Trophoblast cell (in vitro differentiated cells and primary cell): Measurements from ENCODE around the gene INO80.

Experiments
- DNase-seq, 2 donors: peaks; one replicate each; pipeline ENCODE4 v3.0.0-alpha.2; 2016
- H2AFZ ChIP-seq: 2 replicates; pipeline ENCODE4 v1.6.1; 2013; ENCODE audit warnings: low read length, moderate library complexity, mild to moderate bottlenecking; ENCODE audit not compliant: insufficient read depth, poor library complexity
- H2AK5ac ChIP-seq: 2 replicates; pipeline ENCODE4 v1.6.1; 2013; ENCODE audit warnings: mild to moderate bottlenecking, low read length
- H2BK120ac ChIP-seq: 2 replicates; pipeline ENCODE4 v1.6.1; 2013; ENCODE audit warnings: low read length, mild to moderate bottlenecking, moderate library complexity; ENCODE audit not compliant: insufficient read depth, poor library complexity
- H2BK12ac ChIP-seq: 2 replicates; pipeline ENCODE4 v1.6.1; 2013; ENCODE audit warnings: mild to moderate bottlenecking, low read length, moderate library complexity
- H2BK5ac ChIP-seq: 2 replicates; pipeline ENCODE4 v1.6.1; 2013; ENCODE audit warnings: low read length, low read depth, moderate library complexity, mild to moderate bottlenecking; ENCODE audit not compliant: poor library complexity
- H3K14ac ChIP-seq: 2 replicates; pipeline ENCODE4 v1.6.1; 2013; ENCODE audit warnings: mild to moderate bottlenecking, low read length
- H3K18ac ChIP-seq: 2 replicates; pipeline ENCODE4 v1.6.1; 2013; ENCODE audit warnings: mild to moderate bottlenecking, low read length
- H3K23ac ChIP-seq: 2 replicates; pipeline ENCODE4 v1.6.1; 2013; ENCODE audit warnings: low read length
- H3K27ac ChIP-seq: 2 replicates; pipeline ENCODE4 v1.5.1; 2013; ENCODE audit warnings: low read depth, mild to moderate bottlenecking, inconsistent platforms, low read length, moderate library complexity
- H3K27me3 ChIP-seq: 2 replicates; pipeline ENCODE4 v1.6.1; 2013; ENCODE audit warnings: inconsistent platforms, mild to moderate bottlenecking, low read length, moderate library complexity; ENCODE audit not compliant: insufficient read depth
- H3K36me3 ChIP-seq, 2 experiments: 1 replicate in 1 of 2; 2 replicates in 1 of 2; pipeline ENCODE4 v1.6.1; 2013; ENCODE audit warnings: low read length in 2 of 2, mild to moderate bottlenecking in 2 of 2, moderate library complexity in 1 of 2; ENCODE audit not compliant: insufficient read depth in 2 of 2, control insufficient read depth in 1 of 2
- H3K4ac ChIP-seq: 2 replicates; pipeline ENCODE4 v1.6.1; 2013; ENCODE audit warnings: low read depth, mild to moderate bottlenecking, low read length, moderate library complexity
- H3K4me1 ChIP-seq, 2 experiments: 1 replicate in 1 of 2; 2 replicates in 1 of 2; pipeline ENCODE4 v1.6.1; 2013; ENCODE audit warnings: low read length in 2 of 2, mild to moderate bottlenecking in 2 of 2, moderate library complexity in 1 of 2; ENCODE audit not compliant: insufficient read depth in 2 of 2, control insufficient read depth in 1 of 2
- H3K4me2 ChIP-seq: 2 replicates; pipeline ENCODE4 v1.6.1; 2013; ENCODE audit warnings: inconsistent platforms, mild to moderate bottlenecking, low read length, moderate library complexity
- H3K4me3 ChIP-seq: 2 replicates; pipeline ENCODE4 v1.5.1; 2013; ENCODE audit warnings: mild to moderate bottlenecking, low read depth, low read length, inconsistent platforms
- H3K79me1 ChIP-seq: one replicate; pipeline ENCODE4 v1.6.1; 2013; ENCODE audit warnings: low read length
- H3K79me2 ChIP-seq: 2 replicates; pipeline ENCODE4 v1.6.1; 2013; ENCODE audit warnings: low read length, mild to moderate bottlenecking; ENCODE audit not compliant: control insufficient read depth, insufficient read depth, poor library complexity
- H3K9ac ChIP-seq: 2 replicates; pipeline ENCODE4 v1.6.1; 2013; ENCODE audit warnings: mild to moderate bottlenecking, low read length
- H3K9me3 ChIP-seq: 2 replicates; pipeline ENCODE4 v1.6.1; 2013; ENCODE audit warnings: low read depth, mild to moderate bottlenecking, control low read depth, inconsistent platforms, low read length; ENCODE audit not compliant: insufficient read depth
- H4K12ac ChIP-seq: 2 replicates; pipeline ENCODE4 v1.6.1; 2013; ENCODE audit warnings: low read depth, mild to moderate bottlenecking, low read length, moderate library complexity
- H4K8ac ChIP-seq: 2 replicates; pipeline ENCODE4 v1.6.1; 2013; ENCODE audit warnings: low read depth, mild to moderate bottlenecking, low read length, moderate library complexity
- H4K91ac ChIP-seq: one replicate; pipeline ENCODE4 v1.6.1; 2013; ENCODE audit warnings: low read depth, mild to moderate bottlenecking, low read length, moderate library complexity
- WGBS: extraction: QIAGEN DNeasy Blood & Tissue Kit; methylation state at CpG from one replicate; pipeline ENCODE4 v1.1.7; 2013; ENCODE audit warnings: missing lambda C conversion rate; ENCODE audit not compliant: insufficient read length, insufficient coverage; ENCODE audit errors: extremely low coverage; 5-methylcytosine and 5-hydroxymethylcytosine counted together

The INO80 gene

DNA sequence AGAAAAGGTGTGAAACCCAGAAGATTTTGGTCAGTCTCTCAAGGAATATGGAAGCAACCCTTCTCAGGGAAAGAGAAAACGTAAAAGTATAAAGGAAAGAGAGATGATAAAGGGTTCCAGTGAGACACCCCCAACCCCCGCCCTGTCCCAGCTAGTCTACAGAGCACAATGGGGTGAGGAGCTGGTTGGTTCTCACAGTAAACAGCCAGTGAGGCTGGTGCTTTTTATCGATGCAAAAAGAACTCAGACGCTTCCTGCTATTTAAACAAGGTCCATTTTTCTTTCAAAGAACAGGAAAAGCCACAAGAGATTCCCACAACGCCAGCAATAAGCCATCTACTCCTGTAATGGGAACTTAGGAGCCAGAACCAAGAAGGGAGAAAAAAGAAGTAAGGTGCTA, 96.9 kb downstream of the INO80 start:
- Histone ChIP-seq H4K91ac (no peak overlapping the region), H3K4me2 (no peak overlapping the region), H3K79me2 (no peaks in the 10 kb centered on the region), H4K8ac (no peak overlapping the region), H3K18ac (no peak overlapping the region), H3K79me1 (no peaks in the 10 kb centered on the region), H2BK12ac (no peak overlapping the region), H3K36me3 (peaks cover 8 to 17% of the 10 kb centered on the region in 2 experiments), H3K9ac (no peak overlapping the region), H3K14ac (no peak overlapping the region), H2BK5ac (no peak overlapping the region), H3K9me3 (no peaks in the 10 kb centered on the region), H2BK120ac (no peak overlapping the region), H3K4me1 (peaks cover 0 to 5% of the 10 kb centered on the region in 2 experiments), H3K27me3 (no peaks in the 10 kb centered on the region), H4K12ac (no peak overlapping the region), H3K27ac (no peak overlapping the region), H3K23ac (no peak overlapping the region), H2AFZ (no peak overlapping the region), H3K4me3 (no peak overlapping the region), H3K4ac (no peak overlapping the region), H2AK5ac (no peak overlapping the region)
- WGBS, result no CpG with 5 or more reads among the region's 5 CpGs
- DNase-seq, result no peak

DNA sequence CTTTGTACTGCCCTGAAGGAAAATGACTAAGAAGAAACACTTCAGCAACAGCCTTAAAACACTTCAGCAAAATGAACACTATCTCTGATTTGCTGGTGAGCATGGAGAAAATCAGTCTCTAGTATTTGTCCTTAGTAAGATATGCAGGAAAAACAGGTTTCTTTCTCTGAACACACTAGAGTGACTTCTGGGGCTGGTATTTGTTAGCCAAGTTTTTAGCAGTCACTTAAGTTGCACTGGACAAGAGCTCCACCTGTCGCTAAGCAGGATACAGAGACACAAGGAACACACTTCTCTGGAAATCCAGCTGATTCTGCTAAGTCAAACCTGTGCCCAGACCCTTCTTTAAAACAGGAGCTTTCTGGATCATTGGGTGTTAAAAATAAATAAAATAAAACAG, 97.5 kb downstream of the INO80 start:
- H3K18ac ChIP-seq, result no peak overlapping the region
- H2BK120ac ChIP-seq, result no peak overlapping the region
- H3K27me3 ChIP-seq, result no peaks in the 10 kb centered on the region
- no peak overlapping the region for H4K8ac ChIP-seq
- no peak overlapping the region for H2AFZ ChIP-seq
- no peak overlapping the region for H3K9ac ChIP-seq
- H3K4me3 ChIP-seq, result no peak overlapping the region
- H3K14ac ChIP-seq, result no peak overlapping the region
- DNase-seq, result peak; percentile 78 to 95
- H3K36me3 ChIP-seq, result peaks cover 8 to 17% of the 10 kb centered on the region in 2 experiments
- H3K27ac ChIP-seq, result no peak overlapping the region
- H3K4me2 ChIP-seq, result no peak overlapping the region
- H3K79me2 ChIP-seq, result no peaks in the 10 kb centered on the region
- no peak overlapping the region for H3K23ac ChIP-seq
- no peak overlapping the region for H3K4ac ChIP-seq
- H2BK12ac ChIP-seq, result no peak overlapping the region
- no peak overlapping the region for H2AK5ac ChIP-seq
- no CpG with 5 or more reads among the region's 1 CpG for WGBS
- no peak overlapping the region for H4K91ac ChIP-seq
- H3K9me3 ChIP-seq, result no peaks in the 10 kb centered on the region
- H4K12ac ChIP-seq, result no peak overlapping the region
- H3K4me1 ChIP-seq, result peaks cover 0 to 5% of the 10 kb centered on the region in 2 experiments
- no peaks in the 10 kb centered on the region for H3K79me1 ChIP-seq
- H2BK5ac ChIP-seq, result no peak overlapping the region

- no CpG with 5 or more reads among the region's 2 CpGs for WGBS
- no peak overlapping the region for H4K8ac ChIP-seq
Observed at GRCh38 chr15:41017066-41017735, 98.9 kb downstream of the INO80 start.

GRCh38 chr15:41013691-41014414, 102.2 kb downstream of the INO80 start:
- Histone ChIP-seq H2BK120ac (no peak overlapping the region), H3K4me1 (no peaks in the 10 kb centered on the region), H3K27ac (no peak overlapping the region), H3K36me3 (peaks cover 11 to 13% of the 10 kb centered on the region in 2 experiments), H3K9me3 (no peaks in the 10 kb centered on the region), H3K23ac (no peak overlapping the region), H3K4ac (no peak overlapping the region), H2AK5ac (no peak overlapping the region), H3K79me2 (no peaks in the 10 kb centered on the region), H4K8ac (no peak overlapping the region), H3K79me1 (no peaks in the 10 kb centered on the region), H4K12ac (no peak overlapping the region), H2BK5ac (no peak overlapping the region), H3K4me2 (no peak overlapping the region), H3K18ac (no peak overlapping the region), H3K4me3 (no peak overlapping the region), H4K91ac (no peak overlapping the region), H2AFZ (no peak overlapping the region), H3K9ac (no peak overlapping the region), H2BK12ac (no peak overlapping the region), H3K14ac (no peak overlapping the region), H3K27me3 (no peaks in the 10 kb centered on the region)
- peak in 1 of 2 donors; percentile 63 for DNase-seq
- WGBS, result no CpG with 5 or more reads among the region's 3 CpGs

More at GRCh38 chr15:41017066-41017735, 98.9 kb downstream of the INO80 start:
- Histone ChIP-seq H2AFZ (no peak overlapping the region), H3K36me3 (peaks cover 9 to 15% of the 10 kb centered on the region in 2 experiments), H2BK120ac (no peak overlapping the region), H3K4ac (no peak overlapping the region), H2BK12ac (no peak overlapping the region), H3K27ac (no peak overlapping the region), H2AK5ac (no peak overlapping the region), H3K9me3 (no peaks in the 10 kb centered on the region), H3K4me3 (no peak overlapping the region), H3K79me2 (no peaks in the 10 kb centered on the region), H3K14ac (peak overlapping the region; percentile 25), H3K23ac (no peak overlapping the region), H2BK5ac (no peak overlapping the region), H3K4me1 (peaks cover 0 to 5% of the 10 kb centered on the region in 2 experiments), H4K91ac (peak overlapping the region; percentile 17), H3K4me2 (no peak overlapping the region), H3K9ac (no peak overlapping the region), H4K12ac (no peak overlapping the region), H3K18ac (peak overlapping the region; percentile 69), H3K79me1 (no peaks in the 10 kb centered on the region), H3K27me3 (no peaks in the 10 kb centered on the region)
- DNase-seq, result no peak
